Lung (tissue), 12 donors: Measurements from ENCODE around the gene SLC6A12. TPM values are rescaled to one million over a fixed set of nuclear protein-coding genes. Genes with fewer than 3 reads are reported as not detected.

Source experiments
- ATAC-seq: fragments of 200-7000 bp; cut with Tn5 transposase; one replicate; pipeline ENCODE4 v1.9.1; 2020; ENCODE audit warnings: moderate number of reproducible peaks; ENCODE audit not compliant: insufficient read depth, low FRiP score
- DNase-seq, 3 donors: peaks; one replicate each; pipeline ENCODE4 v3.0.0-alpha.2; 2013 to 2017
- H3K27ac ChIP-seq, 2 donors: one replicate each; pipeline ENCODE4 v1.5.1; 2013; ENCODE audit warnings: mild to moderate bottlenecking in 2 of 2, moderate library complexity in 2 of 2, control low read depth in 1 of 2, inconsistent platforms in 1 of 2, low read depth in 1 of 2, low read length in 1 of 2
- H3K27me3 ChIP-seq, 3 donors: one replicate each; pipeline ENCODE4 v1.5.1; 2013; ENCODE audit warnings: low read length in 2 of 3; ENCODE audit not compliant: control insufficient read depth in 3 of 3, insufficient read depth in 3 of 3
- H3K36me3 ChIP-seq, 4 donors: one replicate each; pipeline ENCODE4 v1.5.1; 2013; ENCODE audit warnings: low read length in 4 of 4, mild to moderate bottlenecking in 1 of 4, moderate library complexity in 1 of 4; ENCODE audit not compliant: control insufficient read depth in 4 of 4, insufficient read depth in 4 of 4
- H3K4me1 ChIP-seq, 5 donors: one replicate each; pipeline ENCODE4 v1.5.1; 2013; ENCODE audit warnings: low read length in 5 of 5, mild to moderate bottlenecking in 2 of 5, moderate library complexity in 1 of 5; ENCODE audit not compliant: control insufficient read depth in 5 of 5, insufficient read depth in 5 of 5
- H3K4me3 ChIP-seq: one replicate; pipeline ENCODE4 v1.5.1; 2013; ENCODE audit warnings: mild to moderate bottlenecking, control low read depth, moderate library complexity
- H3K9ac ChIP-seq, 2 donors: one replicate each; pipeline ENCODE4 v1.5.1; 2013; ENCODE audit warnings: low read length in 2 of 2, control low read depth in 1 of 2; ENCODE audit not compliant: insufficient read depth in 1 of 2
- H3K9me3 ChIP-seq, 4 donors: one replicate each; pipeline ENCODE4 v1.5.1; 2013; ENCODE audit warnings: low read length in 3 of 4, mild to moderate bottlenecking in 1 of 4, moderate library complexity in 1 of 4; ENCODE audit not compliant: control insufficient read depth in 4 of 4, insufficient read depth in 3 of 4
- WGBS, 2 donors: extraction: QIAGEN DNeasy Blood & Tissue Kit; methylation state at CpG; one replicate each; pipeline ENCODE4 v1.1.7; 2013; 5-methylcytosine and 5-hydroxymethylcytosine counted together
- polyA plus RNA-seq, 2 donors: library from polyadenylated mRNA; stranded (reverse); fragments of 200-250 nt; gene quantifications; one replicate each; pipeline ENCODE4 v1.2.1, GENCODE V29; 2013
- total RNA-seq, 2 donors: library from RNA; depleted of rRNA in 1 of 2; stranded (reverse); fragments of >200 nt in 1 of 2; gene quantifications; one replicate each; pipeline ENCODE4 v1.2.1, GENCODE V29; 2014 to 2021
- TF ChIP-seq, protein P1 (sequence below): IDR thresholded peaks from 2 replicates; pipeline ENCODE4 v1.5.1; 2012; ENCODE audit warnings: mild to moderate bottlenecking; ENCODE audit errors: control extremely low read depth, extremely low read depth
- donor health status: control.
- donor health status: control.
- donor health status: Bipolar disorder and iron deficiency.
- donor health status: healthy.
- donor health status: DM: yes; HTN: yes; CAD: no.

The SLC6A12 gene
- total and polyA plus RNA-seq, 4 donors, result 1.7 to 4.5 (median 3.1) TPM

DNA sequence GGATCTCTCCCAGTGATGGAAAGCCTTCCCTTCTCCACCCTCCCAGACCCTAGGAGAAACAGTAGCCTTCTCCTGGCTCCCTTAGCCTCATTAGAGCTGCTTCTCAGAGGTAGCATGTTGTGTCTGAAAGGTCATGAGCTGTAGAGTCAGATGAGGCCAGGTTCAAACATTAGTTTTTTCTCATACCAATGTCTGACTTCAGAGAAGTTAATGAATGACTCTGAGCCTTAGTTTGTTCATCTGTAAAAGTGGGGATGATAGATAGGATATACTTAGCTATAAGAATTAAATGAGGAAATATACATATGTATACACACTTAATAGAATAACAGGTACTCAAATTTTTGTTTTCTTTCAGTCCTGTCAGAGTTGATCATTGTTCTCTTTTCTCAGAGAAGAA is 48.2 kb upstream of the SLC6A12 start:
- Histone ChIP-seq H3K27me3 (peaks cover 0 to 8% (median 7%) of the 10 kb centered on the region in 3 donors), H3K4me1 (peaks cover 0 to 6% (median 3%) of the 10 kb centered on the region in 5 donors), H3K9ac (no peak overlapping the region), H3K4me3 (no peak overlapping the region), H3K9me3 (no peaks in the 10 kb centered on the region), H3K36me3 (no peaks in the 10 kb centered on the region), H3K27ac (no peak overlapping the region)
- ATAC-seq, result no peak
- no peak for DNase-seq
- TF ChIP-seq, protein P1, sequence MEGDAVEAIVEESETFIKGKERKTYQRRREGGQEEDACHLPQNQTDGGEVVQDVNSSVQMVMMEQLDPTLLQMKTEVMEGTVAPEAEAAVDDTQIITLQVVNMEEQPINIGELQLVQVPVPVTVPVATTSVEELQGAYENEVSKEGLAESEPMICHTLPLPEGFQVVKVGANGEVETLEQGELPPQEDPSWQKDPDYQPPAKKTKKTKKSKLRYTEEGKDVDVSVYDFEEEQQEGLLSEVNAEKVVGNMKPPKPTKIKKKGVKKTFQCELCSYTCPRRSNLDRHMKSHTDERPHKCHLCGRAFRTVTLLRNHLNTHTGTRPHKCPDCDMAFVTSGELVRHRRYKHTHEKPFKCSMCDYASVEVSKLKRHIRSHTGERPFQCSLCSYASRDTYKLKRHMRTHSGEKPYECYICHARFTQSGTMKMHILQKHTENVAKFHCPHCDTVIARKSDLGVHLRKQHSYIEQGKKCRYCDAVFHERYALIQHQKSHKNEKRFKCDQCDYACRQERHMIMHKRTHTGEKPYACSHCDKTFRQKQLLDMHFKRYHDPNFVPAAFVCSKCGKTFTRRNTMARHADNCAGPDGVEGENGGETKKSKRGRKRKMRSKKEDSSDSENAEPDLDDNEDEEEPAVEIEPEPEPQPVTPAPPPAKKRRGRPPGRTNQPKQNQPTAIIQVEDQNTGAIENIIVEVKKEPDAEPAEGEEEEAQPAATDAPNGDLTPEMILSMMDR, result no peak

GRCh38 chr12:257521-258321 is 43.8 kb upstream of the SLC6A12 start:
- TF ChIP-seq, protein P1, result no peak
- DNase-seq (no peak), ATAC-seq (no peak)
- Histone ChIP-seq H3K4me1 (peaks cover 0 to 5% (median 3%) of the 10 kb centered on the region in 5 donors), H3K9me3 (no peaks in the 10 kb centered on the region), H3K27me3 (peaks cover 0 to 2% (median 0%) of the 10 kb centered on the region in 3 donors), H3K4me3 (no peak overlapping the region), H3K27ac (no peak overlapping the region), H3K9ac (no peak overlapping the region), H3K36me3 (no peaks in the 10 kb centered on the region)
- WGBS, 2 donors, result 76 to 80% methylated on average over 14 of the region's 14 CpGs

DNA sequence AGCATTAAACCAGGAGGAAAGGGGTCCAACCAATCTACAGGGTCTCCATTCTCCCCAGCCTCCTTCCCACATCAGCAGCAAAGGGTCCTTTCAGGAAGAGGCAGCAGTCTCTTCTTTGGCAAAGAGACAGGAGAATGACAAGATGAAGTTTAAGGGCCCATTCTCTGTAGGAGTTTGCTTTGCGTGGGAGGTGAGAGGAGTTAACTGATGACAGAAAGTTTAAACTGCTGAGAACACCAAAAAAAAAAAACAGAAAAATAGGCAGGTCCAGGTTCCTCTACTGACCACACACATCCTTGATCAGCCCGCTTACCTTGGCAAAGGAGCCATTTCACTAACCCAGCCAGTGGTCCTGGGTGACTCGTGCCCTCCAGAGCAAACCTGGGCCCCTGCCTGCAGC is 43.0 kb upstream of the SLC6A12 start:
- H3K36me3 ChIP-seq, result no peaks in the 10 kb centered on the region
- WGBS, 2 donors, result 78 to 91% methylated on average over 3 of the region's 3 CpGs
- TF ChIP-seq, protein P1, result no peak
- H3K4me3 ChIP-seq, result no peak overlapping the region
- H3K9ac ChIP-seq, result no peak overlapping the region
- H3K9me3 ChIP-seq, result no peaks in the 10 kb centered on the region
- no peak for DNase-seq
- H3K27me3 ChIP-seq, result peaks cover 0 to 2% (median 0%) of the 10 kb centered on the region in 3 donors
- H3K4me1 ChIP-seq, result peaks cover 0 to 3% (median 0%) of the 10 kb centered on the region in 5 donors
- no peak for ATAC-seq
- no peak overlapping the region for H3K27ac ChIP-seq
